Measurements from ENCODE around the gene WDR53. TPM values are rescaled to one million over a fixed set of nuclear protein-coding genes. Genes with fewer than 3 reads are reported as not detected.
"Not testable (repeated sequence)": the region's sequence is repeated elsewhere in the genome, so short reads cannot be mapped to it uniquely, and the experiment has no call there.

WDR53 gene
- total RNA-seq, 1 donor from 2014 or later = 22.2 TPM

DNA sequence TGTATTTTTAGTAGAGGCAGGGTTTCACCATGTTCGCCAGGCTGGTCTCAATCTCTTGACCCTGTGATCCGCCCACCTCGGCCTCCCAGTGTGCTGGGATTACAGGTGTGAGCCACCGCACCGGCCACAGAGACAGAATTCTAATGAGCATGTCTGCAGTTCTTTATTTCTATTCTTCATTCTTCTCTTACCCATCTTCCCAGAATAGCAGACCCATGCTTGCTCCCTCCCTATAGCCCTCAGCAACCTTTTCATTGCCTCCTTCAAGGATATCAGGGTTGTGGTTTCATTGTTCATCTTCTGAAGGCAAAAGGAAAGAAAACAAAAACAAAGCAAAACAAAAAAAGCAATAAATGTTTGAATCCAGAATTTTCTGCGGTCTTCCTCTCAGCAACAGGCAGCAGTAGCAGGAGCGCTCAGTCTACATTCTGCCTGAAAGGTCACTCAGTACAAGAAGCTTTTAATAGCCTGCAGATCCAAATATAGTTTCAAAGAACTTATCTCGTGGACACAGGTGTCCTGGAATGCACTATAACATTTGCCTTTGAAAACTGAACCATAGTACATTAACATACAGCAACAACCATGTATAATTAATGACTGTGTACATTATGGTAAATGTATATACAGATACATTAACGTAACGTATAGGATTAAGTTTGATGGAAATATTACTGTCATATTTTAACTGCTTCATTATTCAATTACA, 53.3 kb downstream of the WDR53 start, which contains the start of gene SMCO1:
SMCO1 (minus strand) TSS at position 434 of the 709 bp plus-strand sequence; CDS start at position 297, 137 bp downstream.
- TF ChIP-seq, protein P1, sequence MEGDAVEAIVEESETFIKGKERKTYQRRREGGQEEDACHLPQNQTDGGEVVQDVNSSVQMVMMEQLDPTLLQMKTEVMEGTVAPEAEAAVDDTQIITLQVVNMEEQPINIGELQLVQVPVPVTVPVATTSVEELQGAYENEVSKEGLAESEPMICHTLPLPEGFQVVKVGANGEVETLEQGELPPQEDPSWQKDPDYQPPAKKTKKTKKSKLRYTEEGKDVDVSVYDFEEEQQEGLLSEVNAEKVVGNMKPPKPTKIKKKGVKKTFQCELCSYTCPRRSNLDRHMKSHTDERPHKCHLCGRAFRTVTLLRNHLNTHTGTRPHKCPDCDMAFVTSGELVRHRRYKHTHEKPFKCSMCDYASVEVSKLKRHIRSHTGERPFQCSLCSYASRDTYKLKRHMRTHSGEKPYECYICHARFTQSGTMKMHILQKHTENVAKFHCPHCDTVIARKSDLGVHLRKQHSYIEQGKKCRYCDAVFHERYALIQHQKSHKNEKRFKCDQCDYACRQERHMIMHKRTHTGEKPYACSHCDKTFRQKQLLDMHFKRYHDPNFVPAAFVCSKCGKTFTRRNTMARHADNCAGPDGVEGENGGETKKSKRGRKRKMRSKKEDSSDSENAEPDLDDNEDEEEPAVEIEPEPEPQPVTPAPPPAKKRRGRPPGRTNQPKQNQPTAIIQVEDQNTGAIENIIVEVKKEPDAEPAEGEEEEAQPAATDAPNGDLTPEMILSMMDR (IDR thresholded peaks at IDR 0.05; ENCODE audit: unreplicated experiment) = no peak
- Mint-ChIP-seq H3K4me1 (ENCODE audit: unreplicated experiment) (no peaks in the 10 kb centered on the region), H3K9me3 (ENCODE audit: unreplicated experiment) (peaks cover 23% of the 10 kb centered on the region), H3K27me3 (ENCODE audit: unreplicated experiment) (peaks cover 4% of the 10 kb centered on the region), H3K36me3 (ENCODE audit: low read depth, unreplicated experiment) (peaks cover 18% of the 10 kb centered on the region), H3K4me3 (ENCODE audit: unreplicated experiment) (no peak within 1 kb of the TSS), H3K27ac (ENCODE audit: unreplicated experiment) (no peak within 1 kb of the TSS)
- DNase-seq (ENCODE audit: low spot score) = no peak

DNA sequence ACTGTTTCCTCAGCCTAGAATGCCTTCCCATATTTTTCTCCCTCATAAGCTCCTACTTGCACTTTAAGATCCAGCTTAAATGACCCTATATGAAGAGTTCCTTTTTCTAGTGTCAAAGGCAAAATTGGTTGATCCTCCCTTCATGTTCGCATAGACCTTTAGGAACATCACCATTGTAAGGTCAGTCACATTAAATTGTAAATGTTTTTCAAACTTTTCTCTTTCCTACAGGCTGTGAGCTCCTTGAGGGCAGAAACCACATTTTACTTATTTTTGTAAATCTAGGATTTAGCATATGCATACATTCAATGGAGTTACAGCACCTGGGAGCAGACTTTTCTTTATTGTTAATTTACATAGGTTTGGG, 54.0 kb downstream of the WDR53 start:
- Mint-ChIP-seq H3K4me3 (ENCODE audit: unreplicated experiment) (no peak overlapping the region), H3K27me3 (ENCODE audit: unreplicated experiment) (peaks cover 4% of the 10 kb centered on the region), H3K36me3 (ENCODE audit: low read depth, unreplicated experiment) (peaks cover 12% of the 10 kb centered on the region), H3K27ac (ENCODE audit: unreplicated experiment) (no peak overlapping the region), H3K9me3 (ENCODE audit: unreplicated experiment) (peaks cover 16% of the 10 kb centered on the region), H3K4me1 (ENCODE audit: unreplicated experiment) (no peaks in the 10 kb centered on the region)
- DNase-seq (ENCODE audit: low spot score) = no peak
- TF ChIP-seq, protein P1 (IDR thresholded peaks at IDR 0.05; ENCODE audit: unreplicated experiment) = no peak

DNA sequence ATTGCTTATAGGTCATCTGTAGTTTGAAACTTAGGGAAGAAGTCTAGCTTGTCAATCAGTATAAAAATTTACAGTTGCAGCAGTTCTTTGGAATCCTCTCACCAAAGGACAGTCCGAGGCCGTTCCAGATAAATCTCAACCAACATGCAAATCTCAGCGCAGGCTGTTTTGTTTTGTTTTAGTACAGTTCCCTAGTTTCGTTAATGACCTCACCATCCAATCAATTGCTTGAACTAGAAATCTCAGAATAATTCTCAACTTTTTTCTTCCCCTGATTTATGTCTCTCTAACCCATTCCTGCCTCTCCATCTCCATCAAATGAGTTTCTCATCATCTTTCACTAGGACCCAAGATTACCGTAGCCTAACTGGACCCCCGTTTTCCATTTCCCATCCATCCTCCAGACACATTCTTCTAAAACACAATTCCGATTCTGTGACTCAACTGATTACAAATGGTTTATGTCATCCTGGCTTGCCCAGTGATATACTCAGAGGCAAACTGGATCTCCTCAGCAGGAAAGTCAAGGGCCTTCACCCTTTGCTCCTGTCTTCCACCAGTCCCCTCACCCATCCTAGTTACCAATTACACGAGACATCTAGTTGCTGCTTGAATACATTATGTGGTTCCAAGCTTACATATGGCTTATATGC, 54.5 kb downstream of the WDR53 start:
- TF ChIP-seq, protein P1 (IDR thresholded peaks at IDR 0.05; ENCODE audit: unreplicated experiment) = no peak

DNA sequence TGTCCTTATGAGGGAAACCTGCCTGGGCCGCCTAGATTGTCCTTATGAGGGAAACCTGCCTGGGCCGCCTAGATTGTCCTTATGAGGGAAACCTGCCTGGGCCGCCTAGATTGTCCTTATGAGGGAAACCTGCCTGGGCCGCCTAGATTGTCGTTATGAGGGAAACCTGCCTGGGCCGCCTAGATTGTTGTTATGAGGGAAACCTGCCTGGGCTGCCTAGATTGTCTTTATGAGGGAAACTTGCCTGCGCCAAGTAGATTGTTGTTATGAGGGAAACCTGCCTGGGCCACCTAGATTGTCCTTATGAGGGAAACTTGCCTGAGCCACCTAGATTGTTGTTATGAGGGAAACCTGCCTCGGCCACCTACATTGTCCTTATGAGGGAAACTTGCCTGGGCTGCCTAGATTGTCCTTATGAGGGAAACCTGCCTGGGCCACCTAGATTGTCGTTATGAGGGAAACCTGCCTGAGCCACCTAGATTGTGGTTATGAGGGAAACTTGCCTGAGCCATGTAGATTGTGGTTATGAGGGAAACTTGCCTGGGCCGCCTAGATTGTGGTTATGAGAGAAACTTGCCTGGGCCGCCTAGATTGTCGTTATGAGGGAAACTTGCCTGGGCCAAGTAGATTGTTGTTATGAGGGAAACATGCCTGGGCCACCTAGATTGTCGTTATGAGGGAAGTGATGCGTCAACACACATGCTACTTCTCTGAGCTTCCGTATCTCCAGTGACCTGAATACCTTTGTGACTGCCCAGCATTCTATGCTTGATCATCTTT, 56.5 kb downstream of the WDR53 start:
- H3K27me3 Mint-ChIP-seq (ENCODE audit: unreplicated experiment); H3K36me3 Mint-ChIP-seq (ENCODE audit: low read depth, unreplicated experiment); H3K4me1 Mint-ChIP-seq (ENCODE audit: unreplicated experiment); DNase-seq (ENCODE audit: low spot score); H3K9me3 Mint-ChIP-seq (ENCODE audit: unreplicated experiment); H3K4me3 Mint-ChIP-seq (ENCODE audit: unreplicated experiment); H3K27ac Mint-ChIP-seq (ENCODE audit: unreplicated experiment): not testable (repeated sequence)

More for the DNA sequence above, 54.5 kb downstream of the WDR53 start:
- peaks cover 12% of the 10 kb centered on the region for H3K9me3 Mint-ChIP-seq (ENCODE audit: unreplicated experiment)
- no peak overlapping the region for H3K27ac Mint-ChIP-seq (ENCODE audit: unreplicated experiment)
- H3K36me3 Mint-ChIP-seq (ENCODE audit: low read depth, unreplicated experiment) = peaks cover 7% of the 10 kb centered on the region
- no peak overlapping the region for H3K4me3 Mint-ChIP-seq (ENCODE audit: unreplicated experiment)
- DNase-seq (ENCODE audit: low spot score) = no peak
- no peaks in the 10 kb centered on the region for H3K4me1 Mint-ChIP-seq (ENCODE audit: unreplicated experiment)
- H3K27me3 Mint-ChIP-seq (ENCODE audit: unreplicated experiment) = peaks cover 4% of the 10 kb centered on the region

DNA sequence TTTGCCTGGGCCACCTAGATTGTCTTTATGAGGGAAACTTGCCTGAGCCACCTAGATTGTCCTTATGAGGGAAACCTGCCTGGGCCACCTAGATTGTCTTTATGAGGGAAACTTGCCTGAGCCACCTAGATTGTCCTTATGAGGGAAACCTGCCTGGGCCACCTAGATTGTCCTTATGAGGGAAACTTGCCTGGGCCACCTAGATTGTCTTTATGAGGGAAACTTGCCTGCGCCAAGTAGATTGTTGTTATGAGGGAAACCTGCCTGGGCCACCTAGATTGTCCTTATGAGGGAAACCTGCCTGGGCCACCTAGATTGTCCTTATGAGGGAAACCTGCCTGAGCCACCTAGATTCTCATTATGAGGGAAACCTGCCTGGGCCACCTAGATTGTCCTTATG, 57.2 kb downstream of the WDR53 start:
- not testable (repeated sequence) for H3K27me3 Mint-ChIP-seq (ENCODE audit: unreplicated experiment); H3K4me1 Mint-ChIP-seq (ENCODE audit: unreplicated experiment); H3K4me3 Mint-ChIP-seq (ENCODE audit: unreplicated experiment); H3K36me3 Mint-ChIP-seq (ENCODE audit: low read depth, unreplicated experiment); H3K27ac Mint-ChIP-seq (ENCODE audit: unreplicated experiment); H3K9me3 Mint-ChIP-seq (ENCODE audit: unreplicated experiment); DNase-seq (ENCODE audit: low spot score)
